Testis (tissue), 2 donors: ENCODE data around the gene PIP4K2A.

Experiments
- POLR2A ChIP-seq: fragments of 450-650 bp; IDR thresholded peaks from one replicate; pipeline ENCODE4 v1.6.1; 2017; ENCODE audit warnings: antibody characterized with exemption, mild to moderate bottlenecking, moderate library complexity
- TF ChIP-seq, protein P1 (sequence below), 3 experiments: fragments of 450-650 bp in 2 of 3; fragments of 200-600 bp in 1 of 3; sonication (generic) in 1 of 3; IDR thresholded peaks; one replicate each; pipeline ENCODE4 v1.5.1; 2016 to 2019; ENCODE audit warnings: antibody characterized with exemption in 3 of 3, mild to moderate bottlenecking in 2 of 3, moderate library complexity in 1 of 3

DNA sequence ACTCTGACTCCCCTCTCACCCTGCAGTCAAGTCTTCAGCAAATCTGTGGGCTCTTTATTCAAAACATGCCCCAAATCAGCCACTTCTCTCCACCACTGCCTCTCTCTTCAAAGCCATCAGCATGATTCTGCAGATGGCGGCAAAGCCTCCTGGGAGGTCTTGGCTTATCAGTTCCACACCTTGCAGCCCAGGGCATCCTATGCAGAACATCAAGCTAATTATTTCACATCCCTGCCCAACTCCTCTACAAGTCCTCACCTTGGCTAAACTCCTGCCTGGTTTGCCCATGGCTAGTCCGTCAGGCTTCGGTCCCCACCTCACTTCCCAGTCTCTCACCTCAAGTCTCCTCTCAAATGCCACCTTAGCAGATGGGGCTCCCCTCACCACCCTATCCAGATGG lies 70.2 kb downstream of the PIP4K2A start:
- TF ChIP-seq, protein P1, sequence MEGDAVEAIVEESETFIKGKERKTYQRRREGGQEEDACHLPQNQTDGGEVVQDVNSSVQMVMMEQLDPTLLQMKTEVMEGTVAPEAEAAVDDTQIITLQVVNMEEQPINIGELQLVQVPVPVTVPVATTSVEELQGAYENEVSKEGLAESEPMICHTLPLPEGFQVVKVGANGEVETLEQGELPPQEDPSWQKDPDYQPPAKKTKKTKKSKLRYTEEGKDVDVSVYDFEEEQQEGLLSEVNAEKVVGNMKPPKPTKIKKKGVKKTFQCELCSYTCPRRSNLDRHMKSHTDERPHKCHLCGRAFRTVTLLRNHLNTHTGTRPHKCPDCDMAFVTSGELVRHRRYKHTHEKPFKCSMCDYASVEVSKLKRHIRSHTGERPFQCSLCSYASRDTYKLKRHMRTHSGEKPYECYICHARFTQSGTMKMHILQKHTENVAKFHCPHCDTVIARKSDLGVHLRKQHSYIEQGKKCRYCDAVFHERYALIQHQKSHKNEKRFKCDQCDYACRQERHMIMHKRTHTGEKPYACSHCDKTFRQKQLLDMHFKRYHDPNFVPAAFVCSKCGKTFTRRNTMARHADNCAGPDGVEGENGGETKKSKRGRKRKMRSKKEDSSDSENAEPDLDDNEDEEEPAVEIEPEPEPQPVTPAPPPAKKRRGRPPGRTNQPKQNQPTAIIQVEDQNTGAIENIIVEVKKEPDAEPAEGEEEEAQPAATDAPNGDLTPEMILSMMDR (IDR thresholded peaks at IDR 0.05), result no peak
- no peak for TF ChIP-seq POLR2A
